Measurements from ENCODE around the gene MYO15A. TPM values are rescaled to one million over a fixed set of nuclear protein-coding genes. Genes with fewer than 3 reads are reported as not detected.

The MYO15A gene
- total RNA-seq, 1 experiment from 2014 or later, result 0.28 TPM

DNA sequence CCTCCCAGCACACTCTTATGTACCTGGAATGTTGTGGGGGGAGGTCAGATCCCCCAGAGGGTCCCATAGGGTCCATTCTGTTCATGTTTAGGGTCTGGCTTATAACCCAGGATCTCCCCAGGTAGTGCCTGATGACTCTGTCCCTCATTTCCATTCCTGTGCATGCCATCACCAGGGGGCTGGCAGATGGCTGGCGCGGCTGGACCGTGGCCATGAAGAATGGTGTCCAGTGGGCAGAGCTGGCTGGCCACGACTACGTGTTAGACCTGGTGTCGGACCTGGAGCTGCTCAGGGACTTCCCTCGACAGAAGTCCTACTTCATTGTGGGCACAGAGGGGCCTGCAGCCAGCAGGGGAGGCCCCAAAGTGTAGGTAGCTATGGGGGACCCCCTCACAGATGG, 40.0 kb downstream of the MYO15A start:
- ChIA-PET CTCF (no interaction called here), POLR2A (ENCODE audit: low non-redundant PET) (no interaction called here)
- Histone ChIP-seq H3K27ac (ENCODE audit: low read depth, low read length, poor library complexity, severe bottlenecking) (no peak overlapping the region), H3K9me3 (ENCODE audit: low read depth, low read length, poor library complexity, severe bottlenecking) (no peaks in the 10 kb centered on the region), H3K36me3 (ENCODE audit: insufficient read depth, low read length, poor library complexity, severe bottlenecking) (no peaks in the 10 kb centered on the region), H3K27me3 (replicated peaks; ENCODE audit: insufficient read depth, low read depth, low read length, poor library complexity) (no peaks in the 10 kb centered on the region), H3K4me3 (ENCODE audit: low read depth, low read length, poor library complexity, severe bottlenecking) (no peak overlapping the region), H3K4me1 (ENCODE audit: insufficient read depth, low read length, poor library complexity, severe bottlenecking) (no peaks in the 10 kb centered on the region)
- BruUV-seq (replicated peaks), result no TSS peak
- DNase-seq (ENCODE audit: low spot score), result no peak
- TF ChIP-seq EZH2 (IDR thresholded peaks at IDR 0.05; ENCODE audit: borderline replicate concordance, low read depth, low read length, poor library complexity, severe bottlenecking), result no peak
- TF ChIP-seq, protein P1, sequence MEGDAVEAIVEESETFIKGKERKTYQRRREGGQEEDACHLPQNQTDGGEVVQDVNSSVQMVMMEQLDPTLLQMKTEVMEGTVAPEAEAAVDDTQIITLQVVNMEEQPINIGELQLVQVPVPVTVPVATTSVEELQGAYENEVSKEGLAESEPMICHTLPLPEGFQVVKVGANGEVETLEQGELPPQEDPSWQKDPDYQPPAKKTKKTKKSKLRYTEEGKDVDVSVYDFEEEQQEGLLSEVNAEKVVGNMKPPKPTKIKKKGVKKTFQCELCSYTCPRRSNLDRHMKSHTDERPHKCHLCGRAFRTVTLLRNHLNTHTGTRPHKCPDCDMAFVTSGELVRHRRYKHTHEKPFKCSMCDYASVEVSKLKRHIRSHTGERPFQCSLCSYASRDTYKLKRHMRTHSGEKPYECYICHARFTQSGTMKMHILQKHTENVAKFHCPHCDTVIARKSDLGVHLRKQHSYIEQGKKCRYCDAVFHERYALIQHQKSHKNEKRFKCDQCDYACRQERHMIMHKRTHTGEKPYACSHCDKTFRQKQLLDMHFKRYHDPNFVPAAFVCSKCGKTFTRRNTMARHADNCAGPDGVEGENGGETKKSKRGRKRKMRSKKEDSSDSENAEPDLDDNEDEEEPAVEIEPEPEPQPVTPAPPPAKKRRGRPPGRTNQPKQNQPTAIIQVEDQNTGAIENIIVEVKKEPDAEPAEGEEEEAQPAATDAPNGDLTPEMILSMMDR (conservative IDR thresholded peaks at IDR 0.05; ENCODE audit: low read depth, low read length), result no peak
- intact Hi-C loops (cut with micrococcal nuclease; ENCODE audit: unreplicated experiment), result no loop called here

GRCh38 chr17:18151290-18151689, 42.7 kb downstream of the MYO15A start:
- no TSS peak for BruUV-seq (replicated peaks)
- POLR2A ChIA-PET (ENCODE audit: low non-redundant PET), result no interaction called here
- CTCF ChIA-PET, result no interaction called here
- Histone ChIP-seq H3K4me1 (ENCODE audit: insufficient read depth, low read length, poor library complexity, severe bottlenecking) (no peaks in the 10 kb centered on the region), H3K36me3 (ENCODE audit: insufficient read depth, low read length, poor library complexity, severe bottlenecking) (no peaks in the 10 kb centered on the region), H3K27ac (ENCODE audit: low read depth, low read length, poor library complexity, severe bottlenecking) (no peak overlapping the region), H3K9me3 (ENCODE audit: low read depth, low read length, poor library complexity, severe bottlenecking) (no peaks in the 10 kb centered on the region), H3K4me3 (ENCODE audit: low read depth, low read length, poor library complexity, severe bottlenecking) (no peak overlapping the region), H3K27me3 (replicated peaks; ENCODE audit: insufficient read depth, low read depth, low read length, poor library complexity) (no peaks in the 10 kb centered on the region)
- TF ChIP-seq EZH2 (IDR thresholded peaks at IDR 0.05; ENCODE audit: borderline replicate concordance, low read depth, low read length, poor library complexity, severe bottlenecking), result no peak
- TF ChIP-seq, protein P1 (conservative IDR thresholded peaks at IDR 0.05; ENCODE audit: low read depth, low read length), result no peak
- no peak for DNase-seq (ENCODE audit: low spot score)
- intact Hi-C loops (cut with micrococcal nuclease; ENCODE audit: unreplicated experiment), result no loop called here

GRCh38 chr17:18155179-18155578, 46.6 kb downstream of the MYO15A start:
- Histone ChIP-seq H3K4me1 (ENCODE audit: insufficient read depth, low read length, poor library complexity, severe bottlenecking) (peaks cover 12% of the 10 kb centered on the region), H3K9me3 (ENCODE audit: low read depth, low read length, poor library complexity, severe bottlenecking) (no peaks in the 10 kb centered on the region), H3K36me3 (ENCODE audit: insufficient read depth, low read length, poor library complexity, severe bottlenecking) (no peaks in the 10 kb centered on the region), H3K27ac (ENCODE audit: low read depth, low read length, poor library complexity, severe bottlenecking) (no peak overlapping the region), H3K27me3 (replicated peaks; ENCODE audit: insufficient read depth, low read depth, low read length, poor library complexity) (no peaks in the 10 kb centered on the region), H3K4me3 (ENCODE audit: low read depth, low read length, poor library complexity, severe bottlenecking) (no peak overlapping the region)
- POLR2A ChIA-PET (ENCODE audit: low non-redundant PET), result no interaction called here
- no peak for DNase-seq (ENCODE audit: low spot score)
- TF ChIP-seq, protein P1 (conservative IDR thresholded peaks at IDR 0.05; ENCODE audit: low read depth, low read length), result no peak
- TF ChIP-seq EZH2 (IDR thresholded peaks at IDR 0.05; ENCODE audit: borderline replicate concordance, low read depth, low read length, poor library complexity, severe bottlenecking), result no peak
- intact Hi-C loops (cut with micrococcal nuclease; ENCODE audit: unreplicated experiment), result no loop called here
- no TSS peak for BruUV-seq (replicated peaks)
- CTCF ChIA-PET, result no interaction called here
